ENCODE results near the gene EVA1C. TPM values are rescaled to one million over a fixed set of nuclear protein-coding genes. Genes with fewer than 3 reads are reported as not detected.
"Not testable (repeated sequence)": the region's sequence is repeated elsewhere in the genome, so short reads cannot be mapped to it uniquely, and the experiment has no call there.

EVA1C gene
- total RNA-seq, 2 donors from 2014 or later = 45.7 to 48.6 TPM

- TF ChIP-seq POLR2A (IDR thresholded peaks at IDR 0.05) = no peak
- no peak for TF ChIP-seq POLR2AphosphoS5 (IDR thresholded peaks at IDR 0.05)
- no peak for TF ChIP-seq CTCF (IDR thresholded peaks at IDR 0.05)
- no peaks in the 10 kb centered on the region for H3K9me3 ChIP-seq
- H3K4me3 ChIP-seq = no peak overlapping the region
- intact Hi-C loops (cut with DNase I) = loop anchor here (5.0 kb wide), 1 partner anchor 49 kb away; the partner anchor contains the start of gene EVA1C
- WGBS = 94% methylated on average over 6 of the region's 6 CpGs
- no peaks in the 10 kb centered on the region for H3K27me3 ChIP-seq (replicated peaks; ENCODE audit: insufficient read depth)
- H3K27ac ChIP-seq = peak overlapping the region; percentile 6 to 79
- DNase-seq (ENCODE audit: low spot score) = no peak
- H3K4me1 ChIP-seq (replicated peaks) = no peaks in the 10 kb centered on the region
- H3K36me3 ChIP-seq = peaks cover 0 to 6% of the 10 kb centered on the region in 2 donors
Observed at GRCh38 chr21:32461503-32461902, 49.0 kb downstream of the EVA1C start.

GRCh38 chr21:32462564-32462963, 50.1 kb downstream of the EVA1C start:
- H3K4me3 ChIP-seq; H3K4me1 ChIP-seq (replicated peaks); H3K36me3 ChIP-seq; H3K27me3 ChIP-seq (replicated peaks; ENCODE audit: insufficient read depth); H3K9me3 ChIP-seq; DNase-seq (ENCODE audit: low spot score): not testable (repeated sequence)
- H3K27ac ChIP-seq = peak overlapping the region; percentile 70 to 79
- intact Hi-C loops (cut with DNase I) = loop anchor here (5.0 kb wide), 1 partner anchor 50 kb away; the partner anchor contains the start of gene EVA1C
- 93% methylated on average over 3 of the region's 3 CpGs for WGBS

- H3K4me1 ChIP-seq (replicated peaks) = no peaks in the 10 kb centered on the region
- WGBS = 36% methylated on average over 7 of the region's 7 CpGs
- H3K27me3 ChIP-seq (replicated peaks; ENCODE audit: insufficient read depth) = no peaks in the 10 kb centered on the region
- TF ChIP-seq POLR2A (IDR thresholded peaks at IDR 0.05) (no peak), POLR2AphosphoS5 (IDR thresholded peaks at IDR 0.05) (peak; percentile 75), CTCF (IDR thresholded peaks at IDR 0.05) (no peak)
- peak; percentile 76 for DNase-seq (ENCODE audit: low spot score)
- peaks cover 0 to 6% of the 10 kb centered on the region in 2 donors for H3K36me3 ChIP-seq
- intact Hi-C loops (cut with DNase I) = loop anchor here (5.0 kb wide), 1 partner anchor 51 kb away; the partner anchor contains the start of gene EVA1C
- no peak overlapping the region for H3K4me3 ChIP-seq
- peak overlapping the region; percentile 70 to 79 for H3K27ac ChIP-seq
- H3K9me3 ChIP-seq = no peaks in the 10 kb centered on the region
Observed at GRCh38 chr21:32463367-32463766, 50.9 kb downstream of the EVA1C start.

GRCh38 chr21:32463889-32464300, 51.4 kb downstream of the EVA1C start:
- 25% methylated on average over 8 of the region's 8 CpGs for WGBS
- H3K36me3 ChIP-seq = peaks cover 0 to 6% of the 10 kb centered on the region in 2 donors
- intact Hi-C loops (cut with DNase I) = loop anchor here (5.0 kb wide), 1 partner anchor 52 kb away; the partner anchor contains the start of gene EVA1C

GRCh38 chr21:32467291-32467690, 54.8 kb downstream of the EVA1C start:
- Histone ChIP-seq H3K27ac (no peak overlapping the region), H3K36me3 (peaks cover 10 to 15% of the 10 kb centered on the region in 2 donors), H3K4me3 (no peak overlapping the region), H3K4me1 (replicated peaks) (no peaks in the 10 kb centered on the region), H3K9me3 (no peaks in the 10 kb centered on the region), H3K27me3 (replicated peaks; ENCODE audit: insufficient read depth) (no peaks in the 10 kb centered on the region)
- TF ChIP-seq POLR2A (IDR thresholded peaks at IDR 0.05) (no peak), POLR2AphosphoS5 (IDR thresholded peaks at IDR 0.05) (no peak), CTCF (IDR thresholded peaks at IDR 0.05) (no peak)
- no peak for DNase-seq (ENCODE audit: low spot score)
- 92% methylated on average over 4 of the region's 4 CpGs for WGBS
- intact Hi-C loops (cut with DNase I) = no loop called here

More at GRCh38 chr21:32463889-32464300, 51.4 kb downstream of the EVA1C start:
- TF ChIP-seq POLR2A (IDR thresholded peaks at IDR 0.05) (no peak), CTCF (IDR thresholded peaks at IDR 0.05) (no peak), POLR2AphosphoS5 (IDR thresholded peaks at IDR 0.05) (peak; percentile 61)
- H3K9me3 ChIP-seq = no peaks in the 10 kb centered on the region
- no peaks in the 10 kb centered on the region for H3K4me1 ChIP-seq (replicated peaks)
- no peak overlapping the region for H3K4me3 ChIP-seq
- no peaks in the 10 kb centered on the region for H3K27me3 ChIP-seq (replicated peaks; ENCODE audit: insufficient read depth)
- peak; percentile 54 for DNase-seq (ENCODE audit: low spot score)
- H3K27ac ChIP-seq = peak overlapping the region; percentile 70 to 79
